GM19193 (cell line): Measurements from ENCODE around the gene PLEKHO1.

ENCODE experiments used
- POLR2A ChIP-seq: IDR thresholded peaks from 4 replicates; pipeline ENCODE4 v1.6.1; 2011; ENCODE audit not compliant: insufficient read depth, insufficient read length; ENCODE audit errors: extremely low read depth

PLEKHO1 gene

DNA sequence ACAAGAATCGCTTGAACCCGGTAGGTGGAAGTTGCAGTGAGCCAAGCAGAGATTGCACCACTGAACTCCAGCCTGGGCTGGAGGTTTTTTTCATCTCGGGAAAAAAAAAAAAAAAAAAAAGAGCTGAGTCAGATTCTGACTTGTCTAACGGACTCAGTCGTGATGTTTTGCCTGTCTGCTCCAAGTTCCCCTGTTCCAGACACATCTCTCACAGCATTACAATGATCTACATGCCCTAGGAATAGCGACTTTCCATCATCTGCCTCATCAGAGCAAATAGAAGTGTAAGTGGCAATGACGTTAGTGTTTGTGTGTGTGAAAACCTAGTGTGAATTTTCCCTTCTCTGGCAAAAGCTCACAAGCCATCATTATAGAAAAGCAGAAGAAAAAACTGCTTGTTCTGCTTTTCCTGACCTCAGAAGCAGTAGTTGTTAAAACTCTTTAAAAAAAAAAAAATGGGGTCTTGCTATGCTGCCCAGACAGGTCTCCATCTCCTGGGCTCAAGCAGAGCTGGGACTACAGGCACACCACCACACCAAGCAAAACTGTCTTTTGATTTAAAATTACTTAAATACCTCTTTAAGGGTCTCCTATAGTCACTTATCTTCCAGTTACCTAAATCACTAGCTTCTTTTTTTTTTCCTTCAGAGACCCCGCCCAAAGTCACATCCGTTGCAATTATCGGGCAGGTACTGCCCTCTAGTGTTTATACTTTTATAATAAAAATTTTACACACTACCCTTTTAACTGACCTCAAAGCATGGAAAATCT lies 37.3 kb downstream of the PLEKHO1 start:
- TF ChIP-seq POLR2A: no peak

DNA sequence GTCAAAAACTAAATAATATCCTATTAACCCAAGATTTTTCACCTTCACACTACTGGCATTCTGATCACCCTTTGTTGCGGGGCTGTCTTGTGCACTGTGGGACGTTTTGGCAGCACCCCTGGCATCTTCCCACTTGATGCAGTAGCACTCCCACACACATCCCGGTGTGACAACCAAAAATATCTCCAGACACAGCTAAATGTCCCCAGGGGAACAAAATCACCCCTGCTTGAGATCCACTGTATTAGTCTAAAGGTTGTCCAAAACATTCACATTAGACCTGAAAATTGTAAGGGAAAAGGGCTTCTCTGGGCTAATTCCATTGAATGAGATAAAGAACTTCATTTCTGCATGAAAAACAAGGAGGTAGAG lies 37.8 kb downstream of the PLEKHO1 start:
- TF ChIP-seq POLR2A: no peak

DNA sequence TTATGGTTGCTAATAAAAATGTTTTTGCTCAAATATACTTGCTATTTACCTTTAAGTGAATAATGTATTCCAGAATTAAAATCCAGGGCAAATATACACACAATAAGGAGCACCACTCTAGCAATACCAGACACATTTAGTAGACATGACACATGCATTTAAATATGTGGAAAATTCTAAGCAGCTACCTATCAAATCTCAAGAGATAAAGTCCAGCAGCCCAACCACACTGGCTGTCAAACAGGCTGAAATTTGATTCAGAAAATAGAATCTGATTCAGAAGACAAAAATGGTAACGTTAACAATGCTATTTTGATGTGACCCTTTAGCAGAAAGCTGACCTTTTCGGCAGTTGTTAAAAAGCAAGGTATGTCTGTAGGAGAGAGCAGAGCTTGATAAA lies 42.3 kb downstream of the PLEKHO1 start:
- no peak for TF ChIP-seq POLR2A

DNA sequence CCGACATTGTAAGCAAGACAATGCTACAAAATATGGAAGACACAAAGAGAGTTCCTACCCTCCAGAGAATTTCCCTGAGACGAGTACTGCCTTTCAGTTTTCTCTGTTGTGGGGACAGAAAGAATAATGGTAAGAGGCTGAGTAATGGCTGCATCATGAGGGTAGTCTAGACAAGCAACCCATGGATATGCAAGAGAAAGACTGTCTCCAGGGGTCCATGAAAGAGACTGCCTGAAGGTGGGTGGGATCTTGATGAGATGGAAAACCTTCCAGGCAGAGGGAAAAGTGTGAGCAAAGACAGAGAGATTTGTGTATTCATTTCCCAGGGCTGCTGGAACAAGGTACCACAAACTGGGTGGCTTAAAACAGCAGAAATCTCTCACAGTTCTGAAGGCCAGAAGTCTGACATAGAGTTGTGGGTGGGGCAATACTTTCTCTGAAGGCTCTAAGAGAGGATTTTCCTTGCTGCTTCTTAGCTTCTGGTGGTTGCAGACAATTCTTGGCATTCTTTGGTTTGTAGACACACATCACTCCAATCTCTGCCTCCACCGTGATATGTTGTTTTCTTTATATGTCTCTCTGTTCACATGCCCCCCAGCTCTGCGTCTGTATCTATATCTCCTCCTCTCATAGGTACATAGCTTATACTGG lies 44.8 kb downstream of the PLEKHO1 start:
- no peak for TF ChIP-seq POLR2A

DNA sequence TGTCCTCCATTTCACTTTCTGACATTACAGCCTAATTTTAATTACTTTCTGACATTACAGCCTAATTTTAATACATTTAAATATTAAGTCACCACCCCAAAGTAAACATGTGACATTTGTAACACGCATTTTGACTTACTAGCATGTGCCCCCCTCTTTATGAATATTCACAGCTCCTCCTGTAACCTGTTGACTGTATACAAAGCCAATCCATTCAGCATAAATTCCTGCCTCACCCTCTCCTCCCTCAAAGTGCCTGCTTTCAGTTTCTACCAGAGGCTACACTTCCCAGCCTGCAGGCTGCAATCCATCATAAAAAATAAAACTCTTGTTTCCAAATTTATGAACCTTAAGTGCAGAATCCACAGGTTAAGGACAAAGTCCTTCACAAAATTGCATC lies 46.7 kb downstream of the PLEKHO1 start:
- no peak for TF ChIP-seq POLR2A

DNA sequence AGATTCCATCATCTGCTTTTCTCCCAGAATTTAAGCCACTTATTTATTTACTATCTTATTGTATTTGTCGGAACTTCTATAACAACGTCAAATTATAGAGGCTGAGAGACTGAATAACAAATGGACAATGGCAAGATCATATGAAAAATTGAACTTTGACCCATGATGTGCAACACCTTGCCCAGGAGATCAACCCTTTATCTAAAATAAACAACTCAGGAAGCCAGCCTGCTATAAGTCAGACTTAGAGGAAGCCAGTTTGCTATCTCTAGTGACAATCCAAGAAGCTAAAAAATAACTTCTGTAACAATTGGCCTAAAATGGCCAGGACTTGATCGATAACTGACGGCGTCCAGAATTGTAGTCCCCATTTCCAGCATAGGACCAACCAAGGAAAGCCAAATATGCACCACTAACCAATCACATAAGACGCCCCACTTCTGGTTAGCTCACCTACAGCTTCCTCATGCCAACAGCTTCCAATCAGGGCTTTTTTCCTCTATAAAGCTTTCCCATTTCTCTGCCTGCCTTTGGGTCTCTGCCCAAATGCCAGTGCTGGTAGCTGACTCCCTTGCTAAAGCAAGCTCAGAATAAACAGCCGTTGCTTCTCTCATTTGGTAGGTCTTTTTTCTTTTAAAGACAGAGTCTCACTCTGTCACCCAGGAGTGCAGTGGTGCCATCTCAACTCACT lies 57.7 kb downstream of the PLEKHO1 start:
- no peak for TF ChIP-seq POLR2A
